ENCODE data around the gene IFNA17. TPM values are rescaled to one million over a fixed set of nuclear protein-coding genes. Genes with fewer than 3 reads are reported as not detected.
A peak's percentile ranks its signal among the peaks of the same experiment; 100 is the strongest.
"Not testable (repeated sequence)": the region's sequence is repeated elsewhere in the genome, so short reads cannot be mapped to it uniquely, and the experiment has no call there.

The IFNA17 gene
- total RNA-seq, 1 experiment from 2014 or later, result not detected

DNA sequence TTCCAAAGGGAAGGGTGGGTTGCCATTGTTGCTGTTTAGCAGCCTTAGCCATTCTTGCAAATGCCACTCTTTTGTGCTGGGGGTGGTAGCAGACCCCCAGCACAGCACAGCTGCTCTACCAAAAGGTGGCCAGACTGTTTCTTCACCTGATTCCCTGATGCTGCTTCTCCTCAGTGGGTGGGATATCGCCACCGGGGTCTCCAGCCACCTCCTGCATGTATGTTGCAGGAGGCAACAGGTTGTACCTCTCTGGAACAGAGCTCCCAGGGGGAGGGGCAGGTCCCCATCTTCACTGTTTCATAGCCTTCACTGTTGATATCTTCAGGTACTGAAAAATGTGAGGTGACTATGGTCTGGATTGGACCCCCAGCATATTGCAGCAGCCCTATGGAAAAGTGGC, 17.2 kb downstream of the IFNA17 start:
- DNase-seq (ENCODE audit: low read depth), result not testable (repeated sequence)

DNA sequence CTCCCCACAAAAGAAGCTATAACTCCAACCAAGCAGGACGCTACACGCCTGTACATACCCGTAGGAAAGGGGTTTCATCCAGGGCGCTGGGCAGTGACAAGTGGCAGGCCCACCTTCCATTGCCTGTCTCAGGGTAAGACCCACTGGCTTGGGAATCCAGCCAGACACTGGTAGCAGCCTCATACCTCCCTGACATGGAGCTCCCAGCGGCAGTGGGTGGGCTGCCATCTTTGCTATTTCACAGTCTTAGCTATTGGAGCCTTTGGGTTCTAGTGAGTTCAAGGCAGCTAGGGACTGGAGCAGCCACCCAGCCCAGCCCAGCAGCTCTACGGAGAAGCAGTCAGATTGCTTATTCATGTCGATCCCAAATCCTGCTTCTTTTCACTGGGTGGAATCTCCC, 17.7 kb downstream of the IFNA17 start:
- no peak for DNase-seq (ENCODE audit: low read depth)

DNA sequence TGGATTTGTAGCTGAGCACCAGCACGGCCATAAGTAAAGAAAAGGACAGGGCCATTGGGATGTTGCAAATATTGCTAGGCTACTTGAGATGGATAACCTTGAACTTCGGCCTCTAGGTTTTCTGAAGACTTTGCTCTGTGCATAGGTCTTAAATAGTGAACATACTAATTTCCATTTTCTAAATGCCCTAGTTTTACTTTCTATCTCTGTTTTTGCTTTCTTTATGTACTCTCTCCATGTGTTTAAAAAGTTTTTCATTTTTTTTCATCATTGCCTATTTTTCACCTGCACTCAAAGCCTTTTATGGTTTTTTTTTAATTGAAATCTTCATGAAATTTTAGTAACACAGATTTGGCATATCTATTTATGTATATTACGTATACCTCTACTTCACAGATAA, 21.0 kb downstream of the IFNA17 start, which contains the start of gene IFNA10:
IFNA10 (minus strand) TSS at position 101 of the 400 bp plus-strand sequence; CDS start at position 55, 46 bp downstream.
- not testable (repeated sequence) for DNase-seq (ENCODE audit: low read depth)

DNA sequence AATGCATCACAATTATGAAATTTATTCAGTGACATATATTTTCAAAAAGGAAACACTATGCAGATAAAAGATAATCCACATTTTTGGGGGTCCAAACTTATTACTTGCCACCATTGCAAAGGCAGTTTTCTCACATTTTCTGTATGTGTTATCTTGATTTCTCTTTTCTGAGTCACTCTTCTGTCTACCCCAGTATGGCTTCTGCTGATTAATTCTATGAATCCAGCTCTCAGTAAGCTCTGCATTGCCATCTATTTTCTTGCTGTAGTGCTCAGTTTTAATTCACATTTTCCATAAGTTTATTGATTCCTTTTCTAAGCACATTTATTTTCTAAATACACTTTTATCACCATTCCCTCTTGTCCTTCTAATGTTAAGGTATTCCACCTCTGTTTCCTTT, 22.8 kb downstream of the IFNA17 start:
- no peak for DNase-seq (ENCODE audit: low read depth)

DNA sequence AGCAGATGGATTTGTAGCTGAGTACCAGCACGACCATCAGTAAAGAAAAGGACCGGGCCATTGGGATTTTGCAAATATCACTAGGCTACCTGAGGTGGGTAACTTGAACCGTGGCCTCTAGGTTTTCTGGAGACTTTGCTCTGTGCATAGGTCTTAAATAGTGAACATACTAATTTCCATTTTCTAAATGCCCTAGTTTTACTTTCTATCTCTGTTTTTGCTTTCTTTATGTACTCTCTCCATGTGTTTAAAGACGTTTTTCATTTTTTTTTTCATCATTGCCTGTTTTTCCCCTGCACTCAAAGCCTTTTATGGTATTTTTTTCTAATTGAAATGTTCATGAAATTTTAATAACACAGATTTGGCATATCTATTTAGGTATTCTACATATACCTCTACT, 25.9 kb downstream of the IFNA17 start, which contains the start of gene IFNA7:
IFNA7 (minus strand) TSS at position 101 of the 400 bp plus-strand sequence; CDS start at position 61, 40 bp downstream.
- DNase-seq (ENCODE audit: low read depth), result not testable (repeated sequence)

DNA sequence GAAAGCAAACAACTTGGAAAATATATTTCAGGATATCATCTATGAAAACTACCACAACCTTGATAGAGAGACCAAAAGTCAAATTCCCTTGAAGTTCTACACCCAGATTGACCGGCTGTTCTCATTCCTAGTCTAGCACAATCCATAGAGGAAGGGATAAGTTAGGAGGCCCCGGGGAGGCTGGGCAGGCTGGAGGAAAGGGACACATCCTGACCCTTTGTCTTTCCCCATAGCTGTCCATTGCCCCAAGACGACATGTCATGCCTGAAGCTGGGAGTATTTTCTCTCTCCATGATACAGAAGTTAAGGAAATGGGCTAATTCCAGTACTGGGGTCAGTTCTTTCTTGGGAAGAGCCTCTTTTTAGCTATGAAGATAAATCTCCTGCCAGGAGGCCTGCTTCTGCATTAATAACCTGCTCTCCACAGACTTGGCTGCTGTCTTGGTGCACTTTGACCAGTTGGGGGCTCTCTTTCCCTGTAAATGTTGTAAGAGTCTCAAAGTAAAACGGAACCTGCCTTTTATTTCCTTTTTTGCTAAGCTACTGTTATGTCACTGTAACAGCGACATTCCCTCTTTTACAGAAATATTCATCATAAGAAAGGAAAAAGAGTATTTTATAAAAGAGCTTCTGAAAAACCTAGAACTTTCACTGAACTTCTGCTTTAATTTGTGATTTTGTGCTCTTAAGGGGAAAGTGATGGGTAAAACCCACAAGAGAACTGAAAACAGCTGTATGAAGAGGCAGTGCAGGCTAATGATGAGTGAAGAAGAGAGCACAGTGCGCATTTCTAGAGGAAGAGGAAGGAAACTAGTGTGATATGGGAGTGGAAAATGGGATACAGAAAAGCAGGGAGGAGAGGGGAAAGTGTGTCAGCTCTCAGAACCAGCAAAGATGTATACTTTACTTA, 32.9 kb downstream of the IFNA17 start:
- DNase-seq (ENCODE audit: low read depth), result peak; percentile 45

DNA sequence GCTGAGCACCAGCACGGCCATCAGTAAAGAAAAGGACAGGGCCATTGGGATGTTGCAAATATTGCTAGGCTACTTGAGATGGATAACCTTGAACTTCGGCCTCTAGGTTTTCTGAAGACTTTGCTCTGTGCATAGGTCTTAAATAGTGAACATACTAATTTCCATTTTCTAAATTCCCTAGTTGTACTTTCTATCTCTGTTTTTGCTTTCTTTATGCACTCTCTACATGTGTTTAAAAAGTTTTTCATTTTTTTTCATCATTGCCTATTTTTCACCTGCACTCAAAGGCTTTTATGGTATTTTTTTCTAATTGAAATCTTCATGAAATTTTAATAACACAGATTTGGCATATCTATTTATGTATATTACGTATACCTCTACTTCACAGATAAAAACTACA, 40.5 kb downstream of the IFNA17 start, which contains the start of gene IFNA4:
IFNA4 (minus strand) TSS at position 101 of the 400 bp plus-strand sequence; CDS start at position 45, 56 bp downstream.
- not testable (repeated sequence) for DNase-seq (ENCODE audit: low read depth)

DNA sequence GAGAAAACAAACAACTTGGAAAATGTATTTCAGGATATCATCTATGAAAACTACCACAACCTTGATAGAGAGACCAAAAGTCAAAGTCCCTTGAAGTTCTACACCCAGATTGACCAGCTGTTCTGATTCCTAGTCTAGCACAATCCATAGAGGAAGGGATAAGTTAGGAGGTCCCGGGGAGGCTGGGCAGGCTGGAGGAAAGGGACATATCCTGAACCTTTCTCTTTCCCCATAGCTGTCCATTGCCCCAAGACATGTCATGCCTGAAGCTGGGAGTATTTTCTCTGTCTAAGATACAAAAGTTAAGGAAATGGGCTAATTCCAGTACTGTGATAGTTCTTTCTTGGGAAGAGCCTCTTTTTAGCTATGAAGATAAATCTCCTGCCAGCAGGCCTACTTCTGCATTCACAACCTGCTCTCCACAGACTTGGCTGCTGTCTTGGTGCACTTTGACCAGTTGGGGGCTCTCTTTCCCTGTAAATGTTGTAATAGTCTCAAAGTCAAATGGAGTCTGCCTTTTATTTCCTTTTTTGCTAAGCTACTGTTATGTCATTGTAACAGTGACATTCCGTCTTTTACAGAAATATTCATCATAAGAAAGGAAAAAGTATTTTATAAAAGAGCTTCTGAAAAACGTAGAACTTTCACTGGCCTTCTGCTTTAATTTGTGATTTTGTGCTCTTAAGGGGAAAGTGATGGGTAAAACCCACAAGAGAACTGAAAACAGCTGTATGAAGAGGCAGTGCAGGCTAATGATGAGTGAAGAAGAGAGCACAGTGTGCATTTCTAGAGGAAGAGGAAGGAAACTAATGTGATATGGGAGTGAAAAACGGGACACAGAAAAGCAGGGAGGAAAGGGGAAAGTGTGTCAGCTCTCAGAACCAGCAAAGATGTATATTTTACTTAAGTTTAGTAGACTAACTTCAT, 44.9 kb downstream of the IFNA17 start:
- DNase-seq (ENCODE audit: low read depth), result peak; percentile 28

Other genes starting within 250 kb of the IFNA17 start
- not detected in 2 replicates for gene HACD4, start 196.6 kb downstream of the IFNA17 start, total RNA-seq (2014; rRNA removed; shearing (Covaris generic))
- not detected in 2 replicates for gene IFNB1, start 150.3 kb downstream of the IFNA17 start, total RNA-seq (2014; rRNA removed; shearing (Covaris generic))
- not detected in 2 replicates for gene IFNW1, start 86.4 kb downstream of the IFNA17 start, total RNA-seq (2014; rRNA removed; shearing (Covaris generic))
- gene IFNA21, start 61.6 kb downstream of the IFNA17 start, total RNA-seq (2014; rRNA removed; shearing (Covaris generic)), result not detected in 2 replicates
- not detected in 2 replicates for gene IFNA4, start 40.6 kb downstream of the IFNA17 start, total RNA-seq (2014; rRNA removed; shearing (Covaris generic))
- gene IFNA7, start 26.0 kb downstream of the IFNA17 start, total RNA-seq (2014; rRNA removed; shearing (Covaris generic)), result not detected in 2 replicates
- not detected in 2 replicates for gene IFNA10, start 21.1 kb downstream of the IFNA17 start, total RNA-seq (2014; rRNA removed; shearing (Covaris generic))
- gene IFNA16, start 10.9 kb downstream of the IFNA17 start, total RNA-seq (2014; rRNA removed; shearing (Covaris generic)), result not detected in 2 replicates
- not detected in 2 replicates for gene IFNA14, start 11.8 kb upstream of the IFNA17 start, total RNA-seq (2014; rRNA removed; shearing (Covaris generic))
- gene IFNA5, start 77.1 kb upstream of the IFNA17 start, total RNA-seq (2014; rRNA removed; shearing (Covaris generic)), result not detected in 2 replicates
- gene KLHL9, start 107.2 kb upstream of the IFNA17 start, total RNA-seq (2014; rRNA removed; shearing (Covaris generic)), result 21.6 and 25.0 TPM in 2 replicates
- gene IFNA6, start 122.7 kb upstream of the IFNA17 start, total RNA-seq (2014; rRNA removed; shearing (Covaris generic)), result not detected in 2 replicates
- gene IFNA13, start 139.8 kb upstream of the IFNA17 start, total RNA-seq (2014; rRNA removed; shearing (Covaris generic)), result not detected in 2 replicates
- not detected in 2 replicates for gene IFNA2, start 157.2 kb upstream of the IFNA17 start, total RNA-seq (2014; rRNA removed; shearing (Covaris generic))
- gene IFNA8, start 180.9 kb upstream of the IFNA17 start, total RNA-seq (2014; rRNA removed; shearing (Covaris generic)), result not detected in 2 replicates
- not detected in 2 replicates for gene IFNA1, start 212.2 kb upstream of the IFNA17 start, total RNA-seq (2014; rRNA removed; shearing (Covaris generic))